Endothelial cell of umbilical vein (primary cell): ENCODE measurements around the gene FBXO40. TPM values are rescaled to one million over a fixed set of nuclear protein-coding genes. Genes with fewer than 3 reads are reported as not detected.

Experiments
- BruUV-seq: library from RNA; stranded (reverse); fragments of 400-500 nt; replicated peaks from 2 replicates; lab custom pipeline; 2021; lab: Mats Ljungman, UMichigan
- CTCF ChIA-PET: fragments of 300-600, 350-600 bp; sonication (Branson Sonifier 250); formaldehyde crosslinking; loops from one replicate; lab custom pipeline; 2021; ENCODE audit warnings: antibody characterized with exemption, inconsistent platforms; lab: Charles Lee
- POLR2A ChIA-PET: fragments of 300-600, 350-600 bp; sonication (Branson Sonifier 250); formaldehyde crosslinking; loops from one replicate; lab custom pipeline; 2021; ENCODE audit warnings: antibody characterized with exemption, inconsistent platforms; lab: Charles Lee
- DNase-seq: peaks from one replicate; pipeline ENCODE4 v3.0.0-alpha.2; 2011; ENCODE audit warnings: low read depth, low spot score
- FAIRE-seq: peaks from 2 replicates; lab custom pipeline; 2011; peaks lifted over from hg19 to GRCh38; lab: Jason Lieb, UNC
- H2AFZ ChIP-seq: 2 replicates; pipeline ENCODE4 v1.6.0; 2012; ENCODE audit warnings: low read depth, low read length, control low read depth, inconsistent platforms
- H3K27ac ChIP-seq: 2 replicates; pipeline ENCODE4 v1.5.1; 2011; ENCODE audit warnings: low read depth, mild to moderate bottlenecking, control low read depth, low read length, moderate library complexity; ENCODE audit not compliant: insufficient read depth
- H3K27me3 ChIP-seq, 2 experiments: 2 replicates each; pipeline versions ENCODE4 v1.6.0 to v1.6.1; 2011; ENCODE audit warnings: low read length in 2 of 2, mixed read lengths in 1 of 2; ENCODE audit not compliant: control insufficient read depth in 2 of 2, insufficient read depth in 2 of 2
- H3K36me3 ChIP-seq, 2 experiments: 2 replicates in 1 of 2; 3 replicates in 1 of 2; pipeline ENCODE4 v1.5.1; 2011; ENCODE audit warnings: low read length in 2 of 2, mild to moderate bottlenecking in 1 of 2, moderate library complexity in 1 of 2; ENCODE audit not compliant: control insufficient read depth in 2 of 2, insufficient read depth in 2 of 2; ENCODE audit errors: extremely low read depth in 1 of 2
- H3K4me1 ChIP-seq: 3 replicates; pipeline ENCODE4 v1.5.1; 2011; ENCODE audit warnings: mild to moderate bottlenecking, low read length; ENCODE audit not compliant: control insufficient read depth, insufficient read depth; ENCODE audit errors: extremely low read depth
- H3K4me2 ChIP-seq: 2 replicates; pipeline ENCODE4 v1.6.1; 2011; ENCODE audit warnings: low read length, control low read depth, mixed read lengths; ENCODE audit not compliant: insufficient read depth
- H3K4me3 ChIP-seq, 3 experiments: fragments of 200-600 bp in 1 of 3; sonication (generic), shearing (Covaris generic) in 1 of 3; replicated peaks in 1 of 3; 2 replicates each; pipeline ENCODE4 v1.5.1; 2011 to 2016; ENCODE audit warnings: control low read depth in 3 of 3, low read length in 3 of 3, mild to moderate bottlenecking in 2 of 3, inconsistent platforms in 1 of 3, low read depth in 1 of 3, moderate library complexity in 1 of 3; ENCODE audit not compliant: insufficient read depth in 1 of 3
- H3K79me2 ChIP-seq: 2 replicates; pipeline ENCODE4 v1.6.0; 2012; ENCODE audit warnings: low read length, inconsistent platforms; ENCODE audit not compliant: control insufficient read depth, insufficient read depth
- H3K9ac ChIP-seq: replicated peaks from 2 replicates; pipeline ENCODE3; 2011; ENCODE audit warnings: low read length, control low read depth; ENCODE audit not compliant: insufficient read depth; ENCODE audit errors: extremely low read depth
- H3K9me1 ChIP-seq: replicated peaks from 3 replicates; pipeline ENCODE4 v1.6.0; 2011; ENCODE audit warnings: mild to moderate bottlenecking, low read length; ENCODE audit not compliant: control insufficient read depth, insufficient read depth; ENCODE audit errors: extremely low read depth
- H3K9me3 ChIP-seq: replicated peaks from 2 replicates; pipeline ENCODE4 v1.5.1; 2012; ENCODE audit warnings: low read length, inconsistent platforms; ENCODE audit not compliant: control insufficient read depth, insufficient read depth
- H4K20me1 ChIP-seq: replicated peaks from 2 replicates; pipeline ENCODE3; 2011; ENCODE audit warnings: mild to moderate bottlenecking, low read length; ENCODE audit not compliant: control insufficient read depth, insufficient read depth; ENCODE audit errors: extremely low read depth
- CTCF ChIP-seq, 2 donors: IDR thresholded peaks; 1 replicate in 1 of 2; 2 replicates in 1 of 2; pipeline ENCODE4 v1.5.1; 2011; ENCODE audit warnings: low read length in 2 of 2, mild to moderate bottlenecking in 2 of 2, moderate library complexity in 2 of 2, control low read depth in 1 of 2, inconsistent platforms in 1 of 2, low read depth in 1 of 2; ENCODE audit not compliant: insufficient read depth in 1 of 2; ENCODE audit errors: extremely low read depth in 1 of 2
- EZH2 ChIP-seq: IDR thresholded peaks from 2 replicates; pipeline ENCODE4 v1.6.1; 2012; ENCODE audit warnings: borderline replicate concordance, low read depth, mild to moderate bottlenecking, moderate library complexity, low read length, inconsistent platforms; ENCODE audit not compliant: severe bottlenecking
- FOS ChIP-seq: IDR thresholded peaks from 2 replicates; pipeline ENCODE4 v1.6.1; 2011; ENCODE audit warnings: mild to moderate bottlenecking, low read length, moderate library complexity, borderline replicate concordance; ENCODE audit not compliant: insufficient read depth
- GATA2 ChIP-seq: IDR thresholded peaks from 2 replicates; pipeline ENCODE4 v1.7.0; 2011; ENCODE audit warnings: low read depth, mild to moderate bottlenecking, moderate library complexity, mixed read lengths, low read length; ENCODE audit not compliant: insufficient read length, insufficient read depth
- JUN ChIP-seq: IDR thresholded peaks from 2 replicates; pipeline ENCODE4 v1.6.1; 2011; ENCODE audit warnings: borderline replicate concordance, low read depth; ENCODE audit not compliant: insufficient read length, insufficient read depth
- MAX ChIP-seq: IDR thresholded peaks from 2 replicates; pipeline ENCODE4 v1.6.1; 2011; ENCODE audit not compliant: insufficient read depth, insufficient read length
- MYC ChIP-seq: IDR thresholded peaks from one replicate; pipeline ENCODE4 v1.6.1; 2011; ENCODE audit warnings: mild to moderate bottlenecking, low read depth, low read length
- POLR2A ChIP-seq: IDR thresholded peaks from 2 replicates; pipeline ENCODE4 v1.6.1; 2012; ENCODE audit warnings: low read depth, mild to moderate bottlenecking, control low read depth, low read length
- POLR2AphosphoS5 ChIP-seq: IDR thresholded peaks from 2 replicates; pipeline ENCODE4 v1.6.1; 2012; ENCODE audit warnings: low read depth, mild to moderate bottlenecking, control low read depth, low read length, moderate library complexity; ENCODE audit not compliant: insufficient read depth
- dilution Hi-C: fragments of 300-500 bp; cut with MboI; formaldehyde crosslinking; loops from one replicate; pipeline ENCODE4 v1.15.0; 2019; ENCODE audit warnings: low sequenced_read_pairs; ENCODE audit not compliant: extremely low pct_ligation_motif_present
- intact Hi-C: fragments of 100-400 bp; cut with micrococcal nuclease; formaldehyde crosslinking; loops from one replicate; pipeline ENCODE4 v1.10.0; 2022
- polyA plus RNA-seq, 4 experiments: library from polyadenylated mRNA; depleted of rRNA in 3 of 4; stranded (reverse) in 3 of 4; unstranded in 1 of 4; fragments of >200 nt; gene quantifications; 2 replicates each; pipeline versions ENCODE4 v1.2.1 to v1.2.3, GENCODE V29; 2011 to 2012; ENCODE audit warnings: missing spikeins in 1 of 4
- total RNA-seq: library from RNA; stranded (reverse); gene quantifications from 2 replicates; pipeline ENCODE4 v1.2.3, GENCODE V29; 2021

Gene FBXO40
- total and polyA plus RNA-seq, 2 donors (not counting 3 experiments of a cell fraction or from before 2014, with no cell fraction given), result not detected

DNA sequence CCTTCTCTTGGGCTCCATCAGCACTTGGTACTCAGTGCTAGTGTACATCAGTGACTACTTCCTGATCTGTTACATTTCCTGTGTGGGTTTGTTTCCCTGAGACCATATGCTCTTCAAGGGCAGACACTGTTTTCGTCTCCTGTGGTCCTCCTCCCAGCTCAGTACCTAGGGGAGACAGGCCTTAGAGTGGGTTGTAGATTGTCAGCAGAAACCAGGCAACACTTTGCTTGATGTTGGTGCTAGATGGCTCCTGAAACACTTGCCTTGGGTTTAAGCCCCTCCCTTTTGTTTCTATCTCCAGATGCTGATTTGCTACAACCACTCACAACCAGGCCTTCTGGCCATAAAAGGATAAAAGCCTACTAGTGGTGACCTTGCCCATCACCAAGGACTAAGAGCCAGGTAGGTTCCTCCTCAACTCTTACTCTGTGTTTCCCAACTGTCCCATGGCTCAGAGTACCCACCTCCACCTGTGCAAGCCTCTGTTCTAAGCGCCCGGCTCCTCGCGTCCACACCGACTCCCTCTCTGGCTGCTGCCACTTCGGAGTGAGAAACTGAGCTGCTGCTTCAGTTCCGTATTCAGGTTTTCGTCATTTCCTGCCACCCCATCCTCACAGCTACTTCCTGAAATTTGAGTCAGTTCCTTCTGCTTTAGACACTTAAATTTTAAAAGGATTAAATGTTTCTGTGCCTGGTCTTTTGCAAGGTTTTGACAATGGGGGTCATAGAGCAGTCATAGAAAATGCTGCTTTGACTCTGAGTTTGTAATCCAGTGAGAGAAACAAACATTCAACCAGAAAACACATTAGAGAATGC is 67.4 kb downstream of the FBXO40 start, which contains the start of gene HCLS1:
HCLS1 (minus strand) TSS at position 548 of the 816 bp plus-strand sequence. CDS start 2,556 bp downstream, outside the sequence.
- H4K20me1 ChIP-seq, result no peaks in the 10 kb centered on the region
- peak within 1 kb of the TSS; percentile 34 to 76 (median 36) for H3K4me3 ChIP-seq
- FAIRE-seq (peak; percentile 86), DNase-seq (peak; percentile 72)
- peaks cover 22% of the 10 kb centered on the region for H3K4me1 ChIP-seq
- no peaks in the 10 kb centered on the region for H3K27me3 ChIP-seq
- H3K9me1 ChIP-seq, result no peaks in the 10 kb centered on the region
- TF ChIP-seq POLR2A, result peak; percentile 85
- TF ChIP-seq MYC, result no peak
- peak; percentile 84 for TF ChIP-seq POLR2AphosphoS5
- BruUV-seq, result TSS peak; percentile 84
- peak within 1 kb of the TSS; percentile 89 for H3K27ac ChIP-seq
- peaks cover 6 to 7% of the 10 kb centered on the region in 2 experiments for H3K36me3 ChIP-seq
- intact Hi-C loops (loop anchor here (5.0 kb wide), 2 partner anchors 113 to 177 kb away; partner anchors contain the start of genes EAF2, IQCB1 and POLQ), dilution Hi-C loops (no loop called here)
- POLR2A ChIA-PET, result interaction anchor here (0.5 to 0.9 kb wide), 3 partner anchors 11 to 78 kb away, joined by 3 to 4 read pairs (median 3); no protein-coding TSS in a partner anchor
- peak within 1 kb of the TSS; percentile 90 for H2AFZ ChIP-seq
- peak within 1 kb of the TSS; percentile 83 for H3K9ac ChIP-seq
- H3K4me2 ChIP-seq, result peak within 1 kb of the TSS; percentile 94
- peaks cover 19% of the 10 kb centered on the region for H3K79me2 ChIP-seq
- CTCF ChIA-PET, result interaction anchor here (0.9 to 1.7 kb wide), 5 partner anchors 9 to 732 kb away, joined by 3 to 6 read pairs (median 4); no protein-coding TSS in a partner anchor
- no peaks in the 10 kb centered on the region for H3K9me3 ChIP-seq

GRCh38 chr3:121661376-121661775 is 68.2 kb downstream of the FBXO40 start:
- peaks cover 19% of the 10 kb centered on the region for H3K79me2 ChIP-seq
- H3K4me3 ChIP-seq, result no peak overlapping the region
- TF ChIP-seq FOS, result no peak
- TF ChIP-seq EZH2, result no peak
- no peak for TF ChIP-seq GATA2
- TF ChIP-seq POLR2A, result no peak
- no peak for TF ChIP-seq CTCF (IDR thresholded peaks at IDR 0.05; ENCODE audit: extremely low read depth in 1 of 2, insufficient read depth in 1 of 2, low read depth in 1 of 2, low read length in 2 of 2)
- no peak for TF ChIP-seq MYC
- TF ChIP-seq JUN, result no peak
- no peak for TF ChIP-seq MAX
- TF ChIP-seq POLR2AphosphoS5, result no peak
- no peak overlapping the region for H3K9ac ChIP-seq
- peaks cover 22% of the 10 kb centered on the region for H3K4me1 ChIP-seq
- dilution Hi-C loops (no loop called here), intact Hi-C loops (loop anchor here (5.0 kb wide), 2 partner anchors 114 to 176 kb away; partner anchors contain the start of genes EAF2, IQCB1 and POLQ)
- no TSS peak for BruUV-seq
- peaks cover 10 to 13% of the 10 kb centered on the region in 2 experiments for H3K36me3 ChIP-seq
- FAIRE-seq (no peak), DNase-seq (no peak)
- no peaks in the 10 kb centered on the region for H3K9me3 ChIP-seq
- no peaks in the 10 kb centered on the region for H3K9me1 ChIP-seq
- no peak overlapping the region for H3K4me2 ChIP-seq
- H4K20me1 ChIP-seq, result no peaks in the 10 kb centered on the region
- POLR2A ChIA-PET, result interaction anchor here (0.5 to 0.9 kb wide), 3 partner anchors 12 to 140 kb away, joined by 3 to 6 read pairs (median 3); no protein-coding TSS in a partner anchor
- H3K27me3 ChIP-seq, result no peaks in the 10 kb centered on the region
- peak overlapping the region; percentile 90 for H2AFZ ChIP-seq
- CTCF ChIA-PET, result interaction anchor here (0.9 to 1.7 kb wide), 5 partner anchors 8 to 732 kb away, joined by 3 to 6 read pairs (median 4); no protein-coding TSS in a partner anchor
- peak overlapping the region; percentile 89 for H3K27ac ChIP-seq
